HG03442 (cell line): ENCODE data around the gene CENPQ.

ENCODE experiments used
- ATAC-seq: cut with Tn5 transposase; IDR thresholded peaks from one replicate; pipeline ENCODE4 v1.9.1; 2021; ENCODE audit warnings: mild to moderate bottlenecking, moderate library complexity; ENCODE audit not compliant: unreplicated experiment

Gene CENPQ

DNA sequence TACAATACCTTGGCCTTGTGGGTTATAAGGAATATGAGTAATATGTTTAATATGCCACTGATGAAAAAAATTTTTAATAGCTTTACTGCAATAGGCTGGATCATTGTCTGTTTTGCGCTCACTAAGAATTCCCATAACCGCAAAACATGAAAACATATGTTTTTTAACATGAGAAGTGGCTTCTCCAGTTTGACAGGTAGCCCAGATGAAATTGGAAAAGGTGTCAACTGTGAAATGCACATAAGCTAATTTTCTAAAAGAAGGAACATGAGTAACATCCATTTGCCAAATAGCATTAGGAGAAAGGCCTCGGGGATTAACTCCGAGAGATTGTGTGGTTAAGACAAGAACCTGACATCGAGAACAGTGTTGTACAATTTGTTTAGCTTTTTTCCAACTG lies 41.5 kb downstream of the CENPQ start:
- no peak for ATAC-seq

DNA sequence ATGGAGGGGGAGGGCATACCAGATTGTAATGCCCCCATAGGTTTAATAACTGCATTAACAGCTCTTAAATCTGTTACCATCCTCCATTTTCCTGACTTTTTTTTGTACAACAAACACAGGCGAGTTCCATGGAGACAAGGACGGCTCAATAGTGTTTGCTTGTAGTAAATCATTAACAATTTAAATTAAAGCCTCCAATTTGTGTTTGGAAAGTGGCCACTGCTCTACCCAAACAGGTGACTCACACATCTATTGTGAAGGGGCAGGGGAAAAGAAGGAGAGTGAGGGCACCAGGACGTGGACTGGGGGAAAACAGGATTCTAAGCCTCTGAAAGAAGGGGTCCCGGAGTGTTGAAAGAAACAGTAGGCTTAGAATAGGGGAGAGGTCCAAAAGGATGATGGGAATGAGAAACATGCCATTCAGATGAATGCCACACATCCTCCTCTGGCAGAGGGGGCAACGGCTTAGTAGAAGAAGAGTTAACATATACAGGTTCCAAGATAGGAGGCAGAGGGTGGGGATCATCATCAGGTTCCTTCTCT lies 43.5 kb downstream of the CENPQ start:
- ATAC-seq = no peak

DNA sequence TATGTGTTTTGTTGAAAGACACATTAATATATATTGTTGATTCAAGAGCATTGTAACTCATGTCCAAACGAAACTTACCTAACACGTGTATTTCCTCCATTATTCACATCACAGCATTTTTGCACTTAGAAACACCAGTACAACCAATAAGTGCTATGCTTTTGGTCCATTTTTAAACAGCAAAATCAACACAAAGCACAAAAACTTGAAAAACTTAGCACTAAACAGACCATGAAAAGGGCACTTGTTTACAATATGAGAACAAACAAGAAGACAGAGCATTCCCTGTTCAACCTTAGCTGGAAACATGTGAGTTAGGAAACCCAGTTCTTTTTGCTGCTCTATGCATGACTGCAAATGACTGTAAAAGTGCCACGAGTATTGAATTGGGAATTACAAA lies 46.2 kb downstream of the CENPQ start:
- ATAC-seq = no peak

DNA sequence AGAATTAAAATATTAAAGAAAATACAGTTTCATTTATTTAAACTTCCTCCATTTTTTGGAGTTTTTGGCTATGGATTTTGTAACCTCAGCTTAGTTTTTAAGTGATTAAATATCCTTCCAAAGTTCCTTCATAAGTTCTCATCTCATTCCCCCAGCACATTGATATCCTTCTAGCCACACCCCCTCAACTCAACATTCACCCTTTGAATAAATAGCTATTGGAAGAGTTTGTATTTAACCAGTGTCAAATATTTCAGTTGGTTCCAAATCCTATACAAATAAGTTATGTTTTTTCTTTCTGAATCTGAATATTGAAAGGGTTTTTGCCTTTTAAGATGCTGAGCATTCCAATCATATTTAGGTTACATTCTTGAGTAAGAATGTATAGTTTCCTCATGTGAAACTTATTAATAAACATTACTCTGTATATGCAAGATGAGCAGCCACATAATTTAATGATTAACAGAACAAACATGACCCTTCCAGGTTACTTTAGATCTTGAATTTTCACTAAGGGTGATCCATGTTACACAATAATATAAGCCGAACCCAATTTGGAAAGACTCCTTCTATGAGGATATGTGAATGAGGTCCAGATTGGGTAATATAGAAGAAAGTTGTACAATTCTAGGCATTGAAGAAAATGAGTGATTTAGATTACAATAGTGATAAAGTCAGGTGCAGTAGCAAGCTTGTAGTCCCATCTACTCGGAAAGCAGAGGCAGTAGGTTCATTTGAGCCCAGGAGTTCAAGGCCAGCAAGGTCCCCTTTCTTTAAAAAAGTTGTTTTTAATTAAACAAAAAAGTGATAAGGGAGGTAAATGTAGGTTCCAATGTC lies 50.2 kb downstream of the CENPQ start:
- ATAC-seq = no peak

DNA sequence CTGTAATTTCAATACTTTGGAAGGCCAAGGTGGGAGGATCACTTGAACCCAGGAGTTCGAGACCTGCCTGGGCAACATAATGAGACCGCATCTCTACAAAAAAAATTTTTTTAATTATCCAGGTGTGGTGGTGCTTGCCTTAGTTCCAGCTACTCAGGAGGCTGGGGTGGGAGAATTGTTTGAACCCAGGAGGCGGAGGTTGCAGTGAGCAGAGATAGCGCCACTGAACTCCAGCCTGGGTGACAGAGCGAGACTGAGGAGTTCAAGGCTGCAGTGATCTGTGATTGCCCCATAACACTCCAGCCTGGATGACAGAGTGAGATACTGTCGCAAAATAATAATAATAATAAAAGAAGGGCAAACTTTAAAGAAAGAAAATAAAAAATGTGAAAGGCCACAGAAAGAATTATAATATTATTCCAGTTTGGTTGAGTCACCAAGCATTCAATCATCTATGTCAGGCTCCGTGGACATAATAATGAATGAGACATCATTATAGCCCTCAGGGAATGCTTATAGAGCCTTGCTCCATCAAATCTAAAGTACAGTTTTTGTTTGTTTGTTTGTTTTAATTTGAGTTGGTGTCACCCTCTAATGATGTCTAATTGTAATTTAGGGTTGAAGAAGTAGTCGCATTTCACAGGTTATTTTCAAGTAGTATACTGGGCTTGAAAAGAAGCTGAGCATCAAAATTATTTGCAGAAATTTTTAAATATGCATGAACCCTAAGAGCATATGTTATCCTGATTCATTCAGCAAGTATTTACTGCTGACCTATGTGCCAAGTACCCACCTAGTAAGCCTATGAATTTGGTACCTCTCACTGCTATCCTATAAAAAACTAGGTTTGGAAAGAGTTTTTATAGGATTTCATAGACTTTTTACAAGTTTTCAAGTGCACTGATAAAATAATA lies 51.7 kb downstream of the CENPQ start:
- ATAC-seq = no peak

DNA sequence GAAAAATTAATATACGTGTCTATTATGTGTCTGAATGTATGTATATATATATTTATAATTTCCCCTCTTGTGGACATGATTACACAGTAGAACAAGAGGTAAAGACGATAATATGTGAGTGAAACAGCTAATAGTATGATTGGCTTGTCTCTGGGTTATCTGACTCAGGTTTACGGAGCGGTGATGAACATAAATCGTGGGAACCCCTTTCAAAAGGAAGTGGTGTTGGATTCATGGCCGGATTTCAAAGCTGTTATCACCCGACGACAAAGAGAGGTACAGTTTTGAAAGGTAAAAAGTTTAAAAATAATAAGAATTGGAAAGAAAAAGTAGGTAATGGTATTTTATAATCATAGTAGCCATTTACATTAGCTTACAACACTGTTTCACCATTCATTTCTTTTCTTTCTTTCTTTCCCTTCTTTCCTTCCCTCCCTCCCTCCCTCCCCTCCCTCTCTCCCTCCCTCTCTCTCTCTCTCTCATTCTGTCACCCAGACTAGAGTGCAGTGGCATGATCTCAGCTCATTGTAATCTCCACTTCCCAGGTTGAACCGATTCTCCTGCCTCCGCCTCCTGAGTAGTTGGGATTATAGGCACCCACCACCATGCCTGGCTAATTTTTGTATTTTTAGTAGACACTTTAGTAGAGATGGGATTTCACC lies 52.4 kb downstream of the CENPQ start:
- no peak for ATAC-seq

DNA sequence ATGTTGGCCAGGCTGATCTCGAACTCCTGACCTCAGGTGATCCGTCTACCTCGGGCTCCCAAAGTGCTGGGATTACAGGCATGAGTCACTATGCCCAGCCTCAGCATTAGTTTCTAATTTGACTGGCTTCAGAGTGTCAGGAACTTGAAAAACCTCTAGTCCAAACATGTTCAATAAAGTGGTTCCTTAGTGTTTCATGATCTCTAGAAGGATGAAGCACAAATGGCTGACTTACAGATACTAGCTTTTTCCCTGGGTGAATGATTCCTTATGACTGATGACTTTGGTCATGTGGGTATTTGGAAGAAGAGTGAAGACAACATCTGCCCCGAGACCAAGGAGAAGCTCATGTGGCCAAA lies 53.0 kb downstream of the CENPQ start:
- ATAC-seq = no peak

DNA sequence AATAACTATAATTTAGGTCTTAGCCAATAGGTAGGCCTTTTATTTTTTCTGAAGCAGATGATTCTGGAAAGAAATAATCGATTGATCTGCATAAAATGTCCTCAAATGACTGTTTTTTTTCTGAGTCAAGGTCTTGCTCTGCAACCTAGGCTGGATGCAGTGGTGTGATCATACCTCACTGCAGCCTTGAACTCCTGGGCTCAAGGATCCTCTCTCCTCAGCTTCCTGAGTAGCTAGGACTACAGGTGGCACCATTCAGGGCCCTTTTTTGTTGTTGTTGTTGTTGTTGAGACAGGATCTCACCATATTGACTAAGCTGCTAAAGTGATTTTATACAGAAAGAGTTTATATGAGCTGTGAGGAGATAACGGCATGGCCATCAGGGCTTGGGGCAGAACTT lies 54.7 kb downstream of the CENPQ start:
- ATAC-seq = no peak

DNA sequence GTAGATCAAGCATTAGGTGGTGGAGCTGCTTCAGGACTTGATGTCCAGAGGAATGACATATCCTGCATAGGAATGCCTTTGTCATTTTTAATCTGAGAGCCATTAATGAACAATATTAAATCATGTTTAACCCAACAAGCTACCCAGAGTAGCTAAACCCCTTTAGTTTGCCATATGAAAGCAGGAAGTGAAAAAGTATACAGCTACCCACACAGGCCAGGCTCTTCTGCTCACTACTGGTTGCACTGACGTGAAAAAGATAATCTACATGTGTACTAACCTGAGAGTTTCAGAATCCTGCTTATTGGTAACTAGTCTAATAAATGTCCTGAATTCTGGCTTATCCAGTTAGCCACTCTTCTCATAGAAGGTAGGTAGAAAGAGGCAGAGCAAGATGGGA lies 56.5 kb downstream of the CENPQ start:
- peak; percentile 90 for ATAC-seq

DNA sequence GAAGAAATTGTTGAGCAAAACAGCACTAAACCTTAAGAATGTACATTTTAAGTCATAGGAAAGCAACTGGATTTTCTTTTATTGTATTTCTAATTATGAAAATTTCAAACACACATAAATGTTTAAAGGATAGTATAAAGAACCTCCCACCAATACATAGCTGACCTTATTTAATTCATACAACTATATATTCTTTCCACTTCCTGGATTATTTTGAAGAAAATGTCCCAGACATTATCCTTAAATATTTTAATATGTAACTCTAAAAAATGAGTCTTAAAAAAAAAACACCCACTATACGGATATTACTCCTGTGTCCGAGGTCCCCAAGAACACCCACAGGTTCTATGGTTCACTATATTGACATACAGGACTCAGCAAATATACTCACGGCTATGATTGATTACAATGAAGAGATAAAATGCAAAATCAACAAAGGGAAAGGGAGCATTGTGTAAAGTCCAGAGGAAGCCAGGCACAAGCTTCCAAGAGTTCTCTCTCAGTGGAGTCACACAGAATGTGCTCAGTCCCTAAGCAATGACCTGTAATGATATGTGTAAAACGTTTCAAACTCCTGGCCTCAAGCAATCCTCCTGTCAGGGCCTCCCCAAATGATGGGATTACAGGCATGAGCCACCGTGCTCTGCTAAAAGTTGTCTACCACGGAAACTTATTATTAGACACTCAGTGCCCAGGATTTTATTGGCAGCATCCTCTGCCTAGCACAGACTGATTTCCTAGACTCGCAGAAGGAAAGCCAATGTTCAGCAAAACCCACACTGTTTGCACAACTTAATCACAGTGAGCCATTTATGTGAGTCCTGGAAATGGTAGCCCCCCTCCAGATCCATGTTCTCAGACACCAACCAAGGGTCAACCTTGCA lies 59.8 kb downstream of the CENPQ start:
- ATAC-seq = no peak

DNA sequence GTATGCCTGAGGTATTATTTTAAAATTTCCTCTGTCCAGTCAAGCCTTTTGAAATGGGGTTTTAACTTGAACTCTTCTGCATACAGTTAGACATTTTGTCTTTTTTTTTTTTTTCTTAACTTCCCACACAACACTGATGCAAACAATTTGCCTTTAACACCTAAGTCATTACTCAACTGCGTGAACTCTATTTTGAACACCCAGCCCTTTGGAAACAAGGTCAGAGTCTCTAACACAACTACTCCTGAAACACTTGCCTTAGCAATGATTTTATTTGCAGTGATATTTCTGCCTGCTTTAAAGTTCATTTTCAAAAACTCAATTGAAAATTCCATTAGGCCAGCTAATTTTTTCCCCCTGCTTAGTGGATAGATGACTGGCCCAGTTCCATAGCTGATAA lies 60.7 kb downstream of the CENPQ start:
- ATAC-seq = no peak

DNA sequence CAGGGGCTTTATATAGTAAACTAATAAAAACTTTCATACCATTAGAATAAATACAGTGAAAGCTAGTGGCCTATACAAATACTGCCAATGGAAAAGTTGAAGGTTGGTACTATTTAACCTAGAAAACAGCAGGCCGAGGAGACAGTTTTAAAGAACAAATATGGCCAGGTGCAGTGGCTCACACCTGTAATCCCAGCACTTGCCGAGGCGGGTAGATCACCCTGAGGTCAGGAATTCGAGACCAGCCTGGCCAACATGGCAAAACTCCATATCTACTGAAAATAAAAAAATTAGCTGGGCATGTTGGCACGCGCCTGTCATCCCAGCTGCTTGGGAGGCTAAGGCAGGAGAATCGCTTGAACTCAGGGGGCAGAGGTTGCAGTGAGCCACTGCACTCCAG lies 61.4 kb downstream of the CENPQ start:
- ATAC-seq = no peak

DNA sequence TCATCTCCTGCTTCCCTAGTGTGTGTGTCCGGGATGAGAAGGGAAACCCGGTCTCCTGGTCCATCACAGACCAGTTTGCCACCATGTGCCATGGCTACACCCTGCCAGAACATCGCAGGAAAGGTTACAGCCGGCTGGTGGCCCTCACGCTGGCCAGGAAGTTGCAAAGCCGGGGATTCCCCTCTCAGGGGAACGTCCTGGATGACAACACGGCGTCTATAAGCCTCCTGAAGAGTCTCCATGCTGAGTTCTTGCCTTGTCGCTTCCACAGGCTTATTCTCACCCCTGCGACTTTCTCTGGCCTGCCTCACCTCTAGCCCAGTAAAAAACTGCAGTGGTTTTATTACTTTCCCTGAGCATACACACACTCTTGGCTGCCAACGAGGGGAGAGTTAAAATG lies 63.4 kb downstream of the CENPQ start:
- ATAC-seq = no peak

DNA sequence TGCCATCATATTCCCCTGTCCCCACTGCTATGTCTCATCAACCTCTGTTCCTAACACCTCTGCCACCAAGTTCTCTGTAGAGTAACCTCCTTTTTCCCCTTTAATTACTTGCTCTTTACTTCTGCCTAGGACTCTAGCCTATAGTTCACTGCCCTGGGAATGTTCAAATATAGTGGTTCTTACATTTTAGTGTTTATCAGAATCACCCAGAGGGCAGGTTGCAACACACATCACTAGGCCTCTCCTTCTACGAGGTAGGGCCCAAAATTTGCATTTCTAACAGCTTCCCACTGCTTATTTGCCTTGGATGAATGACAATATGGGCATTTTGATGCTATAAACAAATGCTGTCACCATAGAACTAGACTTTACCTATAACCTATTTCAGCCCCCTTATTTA lies 64.2 kb downstream of the CENPQ start:
- ATAC-seq = no peak

DNA sequence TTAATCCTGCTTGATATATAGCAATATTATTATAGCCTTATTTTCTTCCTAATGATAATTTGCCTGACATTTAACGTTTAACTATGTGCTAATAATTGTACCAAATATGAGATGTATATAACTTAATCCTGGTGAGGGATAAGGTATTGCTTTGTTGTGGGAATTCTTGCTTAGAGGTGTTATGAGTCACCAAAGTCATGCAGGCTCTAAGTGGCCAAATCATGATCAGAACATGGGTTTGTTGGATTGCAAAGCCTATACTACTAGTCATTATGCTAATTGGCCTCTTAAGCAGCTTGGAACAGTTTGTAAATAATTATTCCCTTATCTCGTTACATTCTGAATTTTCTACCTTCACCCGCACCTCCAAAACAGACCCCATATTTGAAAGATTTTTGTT lies 65.4 kb downstream of the CENPQ start:
- ATAC-seq = no peak

DNA sequence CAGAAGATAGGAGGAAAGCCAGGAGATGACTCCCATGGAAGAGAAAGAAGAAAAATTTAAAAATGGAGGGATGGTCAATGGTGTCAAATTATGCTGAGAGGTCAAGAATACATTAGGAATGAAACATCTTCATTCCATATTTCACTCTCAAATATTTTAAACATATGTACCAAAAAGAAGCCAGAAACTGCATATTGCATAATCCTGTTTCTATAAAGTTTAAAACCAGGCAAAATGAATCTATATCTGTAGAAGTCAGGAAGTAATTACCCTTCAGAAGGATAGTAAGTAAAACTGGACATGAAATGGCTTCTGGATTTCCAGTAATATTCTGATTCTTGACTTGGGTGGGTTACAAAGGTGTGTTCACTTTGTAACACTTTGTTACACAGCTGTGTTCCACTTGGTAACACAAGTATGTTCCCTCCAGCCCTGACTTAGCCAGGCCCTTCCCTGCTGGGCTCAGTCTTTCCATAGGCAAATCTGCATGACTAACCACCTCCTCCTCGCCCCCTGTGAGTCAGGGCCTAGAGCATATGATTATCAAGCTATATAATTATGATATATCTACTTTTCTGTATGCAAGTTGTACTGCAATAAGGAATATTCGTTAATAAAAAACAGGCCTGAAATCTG lies 67.1 kb downstream of the CENPQ start:
- ATAC-seq = no peak

DNA sequence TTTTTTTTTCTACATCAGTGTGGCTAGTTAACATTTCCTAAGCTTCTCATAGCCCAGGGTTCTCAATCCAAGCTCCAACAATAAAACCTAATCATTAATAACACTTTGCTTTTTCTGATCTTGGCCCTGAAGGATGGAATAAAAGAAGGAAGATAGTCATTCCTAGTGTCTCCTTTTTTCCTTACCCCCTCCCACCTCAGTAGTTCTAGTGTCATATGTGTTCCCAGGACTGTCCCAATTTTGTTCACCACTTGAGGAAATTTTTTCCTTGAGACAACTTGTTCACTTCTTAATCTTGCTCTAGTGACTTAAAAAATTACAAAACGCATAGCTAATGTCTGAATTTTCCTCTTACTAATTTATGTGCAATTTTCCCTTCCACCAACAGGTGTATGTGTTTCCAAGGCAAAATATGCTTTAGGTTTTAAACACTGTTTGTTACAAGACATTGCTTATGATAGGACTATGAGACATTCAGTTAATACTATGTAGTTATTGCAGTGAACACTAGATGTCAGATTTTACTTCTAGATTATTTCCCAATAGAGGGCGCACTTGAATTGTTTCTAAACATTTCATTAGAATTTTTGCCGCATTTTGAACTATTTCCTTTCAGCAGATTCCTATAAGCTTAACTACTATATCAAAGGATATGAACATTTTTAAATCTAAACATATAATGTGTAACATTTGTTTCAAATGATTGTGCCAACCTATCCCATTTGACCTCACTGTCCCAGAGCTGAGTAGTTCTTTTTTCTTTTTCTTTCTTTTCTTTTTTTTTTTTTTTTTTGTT lies 68.8 kb downstream of the CENPQ start:
- ATAC-seq = peak; percentile 94

DNA sequence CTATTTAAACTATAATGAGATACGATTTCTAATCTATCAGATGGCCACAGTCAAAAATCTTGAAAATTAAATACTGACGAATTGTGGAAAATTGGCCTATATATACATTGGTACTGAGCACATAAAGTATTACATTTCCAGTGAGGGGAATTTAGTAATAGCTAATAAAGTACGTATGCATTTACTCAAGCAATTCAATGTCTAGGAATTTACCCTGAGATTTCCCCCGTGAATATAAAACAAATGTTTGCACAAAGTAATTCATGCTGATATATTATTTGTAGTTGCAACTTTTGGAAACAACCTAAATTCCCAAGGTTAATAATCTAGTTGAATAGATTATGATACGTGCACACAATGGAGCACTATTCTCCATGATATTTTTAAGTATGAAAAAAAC lies 72.6 kb downstream of the CENPQ start:
- no peak for ATAC-seq

DNA sequence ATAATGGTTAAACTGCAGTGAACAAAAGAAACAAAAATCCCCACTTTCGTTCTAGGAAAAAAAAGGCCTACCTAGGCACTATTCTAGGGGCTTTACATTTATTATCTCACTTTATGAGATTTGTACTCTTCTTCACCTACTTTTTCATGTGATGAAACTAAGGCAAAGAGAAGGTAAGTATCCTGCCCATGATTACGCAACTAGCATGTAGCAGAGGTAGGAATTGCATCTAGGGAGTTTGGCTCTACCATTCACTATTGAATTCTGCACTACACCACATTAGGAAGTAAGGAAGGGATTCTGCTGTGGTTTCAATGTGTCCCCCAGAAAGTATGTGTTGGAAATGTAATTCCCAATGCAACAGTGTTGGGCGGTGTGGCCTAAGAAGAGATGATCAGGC lies 75.9 kb downstream of the CENPQ start:
- ATAC-seq = no peak
